GM19438 (cell line): ENCODE measurements around the gene NLRP8.
"Not testable (repeated sequence)": the region's sequence is repeated elsewhere in the genome, so short reads cannot be mapped to it uniquely, and the experiment has no call there.

ENCODE experiments used
- ATAC-seq: cut with Tn5 transposase; IDR thresholded peaks from one replicate; pipeline ENCODE4 v1.9.1; 2021; ENCODE audit warnings: low read depth; ENCODE audit not compliant: unreplicated experiment

Gene NLRP8

GRCh38 chr19:55962186-55962585 lies 14.6 kb downstream of the NLRP8 start:
- no peak for ATAC-seq

GRCh38 chr19:55973982-55974381 lies 26.4 kb downstream of the NLRP8 start:
- no peak for ATAC-seq

GRCh38 chr19:55980415-55980814 lies 32.8 kb downstream of the NLRP8 start:
- no peak for ATAC-seq

DNA sequence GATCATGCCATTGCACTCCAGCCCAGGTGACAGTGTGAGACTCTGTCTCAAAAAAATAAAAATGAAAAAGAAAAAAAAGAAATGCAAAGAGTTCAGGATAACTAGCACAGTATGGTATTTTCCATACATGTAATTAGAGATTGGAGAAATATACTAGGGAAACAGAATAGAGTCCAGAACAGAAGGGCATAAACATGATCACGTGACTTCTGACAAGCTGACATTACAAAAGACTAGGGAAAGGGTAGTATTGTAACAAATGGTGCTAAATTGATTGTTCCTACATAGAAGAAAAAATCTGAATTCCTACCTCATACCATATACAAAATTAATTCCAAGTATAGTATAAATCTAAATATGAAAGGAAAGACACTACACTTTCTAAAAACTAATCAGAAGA lies 37.6 kb downstream of the NLRP8 start:
- ATAC-seq = no peak

GRCh38 chr19:55986487-55986886 lies 38.9 kb downstream of the NLRP8 start, which contains the start of gene NLRP5:
Gene NLRP5, plus strand, starts transcription at chr19:55986775.
- no peak for ATAC-seq

DNA sequence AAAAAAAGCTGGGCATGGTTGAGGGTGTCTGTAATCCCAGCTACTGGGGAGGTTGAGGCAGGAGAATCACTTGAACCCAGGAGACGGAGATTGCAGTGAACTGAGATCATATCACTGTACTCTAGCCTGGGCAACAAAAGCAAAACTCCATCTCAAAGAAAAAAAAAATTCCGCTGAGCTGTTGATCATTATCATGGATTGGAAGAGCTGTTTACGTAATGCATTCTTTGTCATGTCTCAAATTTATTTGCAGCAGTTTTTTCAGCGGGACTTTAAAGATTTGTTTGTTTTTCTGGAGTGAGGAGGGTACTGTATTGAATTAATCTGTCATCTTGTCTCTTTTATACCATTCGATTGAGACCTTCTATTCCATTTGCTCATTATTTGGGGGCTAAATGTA lies 43.2 kb downstream of the NLRP8 start:
- no peak for ATAC-seq

GRCh38 chr19:55993492-55993891 lies 45.9 kb downstream of the NLRP8 start:
- no peak for ATAC-seq

- ATAC-seq = no peak
These were observed 67.1 kb downstream of the NLRP8 start for GRCh38 chr19:56014765-56015164.

- no peak for ATAC-seq
These were observed 68.1 kb downstream of the NLRP8 start for GRCh38 chr19:56015756-56016155.

DNA sequence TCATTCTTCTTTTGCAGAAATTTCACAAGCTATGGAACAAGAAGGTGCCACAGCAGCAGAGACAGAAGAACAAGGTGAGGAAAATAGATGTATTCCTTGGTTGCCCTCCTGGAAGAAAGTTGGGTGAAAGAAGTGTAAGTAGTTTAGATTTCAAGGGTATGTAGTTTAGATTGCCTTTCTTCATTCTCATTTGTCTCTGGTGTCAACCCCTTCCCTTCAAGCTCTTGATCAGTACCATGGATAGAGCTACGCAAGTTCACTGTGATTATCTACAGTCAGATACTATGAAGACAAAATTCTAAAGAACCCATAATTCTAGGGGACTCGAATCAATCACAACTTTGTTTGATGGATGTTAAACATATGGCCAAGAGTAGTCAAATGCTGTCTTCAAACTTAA lies 71.7 kb downstream of the NLRP8 start:
- ATAC-seq = not testable (repeated sequence)

GRCh38 chr19:56020355-56020975 lies 72.8 kb downstream of the NLRP8 start:
- ATAC-seq = not testable (repeated sequence)

DNA sequence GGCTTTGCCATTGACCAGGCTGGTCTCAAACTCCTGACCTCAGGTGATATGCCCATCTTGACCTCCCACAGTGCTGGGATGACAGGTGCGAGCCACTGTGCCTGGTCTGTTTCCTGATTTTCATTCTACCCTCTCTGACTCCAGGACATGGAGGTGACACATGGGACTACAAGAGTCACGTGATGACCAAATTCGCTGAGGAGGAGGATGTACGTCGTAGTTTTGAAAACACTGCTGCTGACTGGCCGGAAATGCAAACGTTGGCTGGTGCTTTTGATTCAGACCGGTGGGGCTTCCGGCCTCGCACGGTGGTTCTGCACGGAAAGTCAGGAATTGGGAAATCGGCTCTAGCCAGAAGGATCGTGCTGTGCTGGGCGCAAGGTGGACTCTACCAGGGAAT lies 79.1 kb downstream of the NLRP8 start:
- no peak for ATAC-seq
